Skeletal muscle tissue (tissue), 4 donors: Measurements from ENCODE around the gene KIFC3. TPM values are rescaled to one million over a fixed set of nuclear protein-coding genes. Genes with fewer than 3 reads are reported as not detected.

Experiments used
- H3K27ac ChIP-seq: one replicate; pipeline ENCODE4 v1.7.0; 2013; ENCODE audit warnings: mild to moderate bottlenecking, low read depth, low read length, inconsistent platforms
- H3K27me3 ChIP-seq, 3 donors: one replicate each; pipeline ENCODE4 v1.7.0; 2013; ENCODE audit warnings: low read length in 3 of 3; ENCODE audit not compliant: control insufficient read depth in 3 of 3, insufficient read depth in 3 of 3
- H3K36me3 ChIP-seq, 3 donors: one replicate each; pipeline ENCODE4 v1.7.0; 2013; ENCODE audit warnings: low read length in 3 of 3; ENCODE audit not compliant: control insufficient read depth in 3 of 3, insufficient read depth in 3 of 3
- H3K4me1 ChIP-seq, 3 donors: one replicate each; pipeline ENCODE4 v1.7.0; 2013; ENCODE audit warnings: low read length in 3 of 3, mild to moderate bottlenecking in 3 of 3; ENCODE audit not compliant: control insufficient read depth in 3 of 3, insufficient read depth in 3 of 3
- H3K4me3 ChIP-seq, 3 donors: one replicate each; pipeline ENCODE4 v1.7.0; 2013; ENCODE audit warnings: low read length in 3 of 3
- H3K9ac ChIP-seq, 3 donors: one replicate each; pipeline ENCODE4 v1.7.0; 2013; ENCODE audit warnings: low read length in 3 of 3, mild to moderate bottlenecking in 3 of 3, moderate library complexity in 2 of 3, low read depth in 1 of 3
- H3K9me3 ChIP-seq, 3 donors: one replicate each; pipeline ENCODE4 v1.7.0; 2013; ENCODE audit warnings: low read length in 3 of 3; ENCODE audit not compliant: control insufficient read depth in 3 of 3
- total RNA-seq: library from RNA; depleted of rRNA; stranded (reverse); fragments of >200 nt; gene quantifications from one replicate; pipeline ENCODE4 v1.2.3, GENCODE V29; 2014
- donor health status: Osteomylitis.

Gene KIFC3
- total RNA-seq, 1 donor from 2014 or later, result 9.9 TPM

GRCh38 chr16:57742543-57742942 lies 59.7 kb downstream of the KIFC3 start:
- Histone ChIP-seq H3K36me3 (peaks cover 4 to 8% (median 5%) of the 10 kb centered on the region in 3 donors), H3K9ac (no peak overlapping the region), H3K4me3 (no peak overlapping the region), H3K27ac (no peak overlapping the region), H3K4me1 (no peaks in the 10 kb centered on the region), H3K9me3 (no peaks in the 10 kb centered on the region), H3K27me3 (no peaks in the 10 kb centered on the region)

GRCh38 chr16:57741660-57742191 lies 60.6 kb downstream of the KIFC3 start:
- Histone ChIP-seq H3K27me3 (no peaks in the 10 kb centered on the region), H3K27ac (peak overlapping the region; percentile 15), H3K4me1 (peaks cover 4% of the 10 kb centered on the region in 3 donors), H3K4me3 (no peak overlapping the region), H3K9ac (no peak overlapping the region), H3K36me3 (peaks cover 4 to 8% (median 5%) of the 10 kb centered on the region in 3 donors), H3K9me3 (no peaks in the 10 kb centered on the region)

GRCh38 chr16:57740423-57741071 lies 61.7 kb downstream of the KIFC3 start:
- H3K27me3 ChIP-seq, result no peaks in the 10 kb centered on the region
- H3K9me3 ChIP-seq, result no peaks in the 10 kb centered on the region
- H3K4me3 ChIP-seq, result no peak overlapping the region
- H3K9ac ChIP-seq, result no peak overlapping the region
- no peak overlapping the region for H3K27ac ChIP-seq
- peaks cover 12 to 14% (median 13%) of the 10 kb centered on the region in 3 donors for H3K4me1 ChIP-seq
- H3K36me3 ChIP-seq, result peaks cover 4 to 8% (median 5%) of the 10 kb centered on the region in 3 donors

- Histone ChIP-seq H3K27me3 (no peaks in the 10 kb centered on the region), H3K36me3 (peaks cover 4 to 8% (median 5%) of the 10 kb centered on the region in 3 donors), H3K4me1 (peaks cover 13 to 15% (median 14%) of the 10 kb centered on the region in 3 donors), H3K4me3 (no peak overlapping the region), H3K9ac (no peak overlapping the region), H3K9me3 (no peaks in the 10 kb centered on the region), H3K27ac (no peak overlapping the region)
Observed at GRCh38 chr16:57739756-57740422, 62.4 kb downstream of the KIFC3 start.

GRCh38 chr16:57738844-57739243 lies 63.4 kb downstream of the KIFC3 start:
- Histone ChIP-seq H3K27me3 (no peaks in the 10 kb centered on the region), H3K9ac (no peak overlapping the region), H3K4me1 (peaks cover 17 to 22% (median 19%) of the 10 kb centered on the region in 3 donors), H3K27ac (no peak overlapping the region), H3K36me3 (peaks cover 0 to 3% (median under 1%) of the 10 kb centered on the region in 3 donors), H3K4me3 (no peak overlapping the region), H3K9me3 (no peaks in the 10 kb centered on the region)

- H3K27me3 ChIP-seq, result no peaks in the 10 kb centered on the region
- peak overlapping the region; percentile 92 to 99 (median 99) for H3K4me3 ChIP-seq
- peak overlapping the region; percentile 79 to 85 (median 83) for H3K9ac ChIP-seq
- H3K36me3 ChIP-seq, result peaks cover 0 to 3% (median 0%) of the 10 kb centered on the region in 3 donors
- peaks cover 17 to 22% (median 19%) of the 10 kb centered on the region in 3 donors for H3K4me1 ChIP-seq
- peak overlapping the region; percentile 67 for H3K27ac ChIP-seq
- no peaks in the 10 kb centered on the region for H3K9me3 ChIP-seq
Observed at GRCh38 chr16:57736419-57737351, 65.6 kb downstream of the KIFC3 start.

- H3K4me3 ChIP-seq, result peak within 1 kb of the TSS; percentile 92 to 99 (median 99)
- peak within 1 kb of the TSS; percentile 86 for H3K27ac ChIP-seq
- no peaks in the 10 kb centered on the region for H3K9me3 ChIP-seq
- H3K27me3 ChIP-seq, result no peaks in the 10 kb centered on the region
- H3K4me1 ChIP-seq, result peaks cover 17 to 22% (median 19%) of the 10 kb centered on the region in 3 donors
- H3K9ac ChIP-seq, result peak within 1 kb of the TSS; percentile 89 to 98 (median 96)
- peaks cover 0 to 3% (median 0%) of the 10 kb centered on the region in 3 donors for H3K36me3 ChIP-seq
Observed at GRCh38 chr16:57735755-57736418, 66.4 kb downstream of the KIFC3 start, which contains the start of gene KATNB1. Gene KATNB1 (plus strand): TSS chr16:57735770. CDS start chr16:57737244, 1,474 bp downstream.

GRCh38 chr16:57734925-57735754 lies 67.2 kb downstream of the KIFC3 start:
- H3K4me3 ChIP-seq, result peak overlapping the region; percentile 92 to 99 (median 99)
- peaks cover 17 to 22% (median 19%) of the 10 kb centered on the region in 3 donors for H3K4me1 ChIP-seq
- peak overlapping the region; percentile 86 for H3K27ac ChIP-seq
- no peaks in the 10 kb centered on the region for H3K9me3 ChIP-seq
- H3K9ac ChIP-seq, result peak overlapping the region; percentile 89 to 98 (median 96)
- no peaks in the 10 kb centered on the region for H3K27me3 ChIP-seq
- H3K36me3 ChIP-seq, result peaks cover 0 to 3% (median 0%) of the 10 kb centered on the region in 3 donors
